Measurements from ENCODE around the gene ZFX.

ZFX gene

DNA sequence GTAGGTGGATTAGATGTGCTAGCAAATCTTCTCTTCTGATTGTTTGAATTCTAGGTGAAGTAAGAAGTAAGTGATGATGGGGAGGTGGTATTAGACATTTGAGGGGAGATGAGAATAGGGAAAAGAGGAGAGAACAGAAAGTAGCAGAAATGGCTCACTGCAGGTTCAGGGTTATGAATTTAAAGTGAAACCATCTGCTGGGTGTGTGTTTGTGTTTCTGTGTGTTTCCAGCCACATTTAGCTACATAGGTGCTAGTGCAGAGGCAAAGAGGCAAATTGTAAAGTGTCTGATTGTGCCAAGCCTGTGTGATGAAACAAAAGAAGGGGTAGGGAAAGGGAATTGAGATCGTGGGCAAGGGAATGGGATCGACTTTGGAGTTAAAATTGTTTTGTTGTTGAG, 50.6 kb downstream of the ZFX start:
- in situ Hi-C loops (cut with MboI; ENCODE audit: low sequenced_read_pairs) = no loop called here

DNA sequence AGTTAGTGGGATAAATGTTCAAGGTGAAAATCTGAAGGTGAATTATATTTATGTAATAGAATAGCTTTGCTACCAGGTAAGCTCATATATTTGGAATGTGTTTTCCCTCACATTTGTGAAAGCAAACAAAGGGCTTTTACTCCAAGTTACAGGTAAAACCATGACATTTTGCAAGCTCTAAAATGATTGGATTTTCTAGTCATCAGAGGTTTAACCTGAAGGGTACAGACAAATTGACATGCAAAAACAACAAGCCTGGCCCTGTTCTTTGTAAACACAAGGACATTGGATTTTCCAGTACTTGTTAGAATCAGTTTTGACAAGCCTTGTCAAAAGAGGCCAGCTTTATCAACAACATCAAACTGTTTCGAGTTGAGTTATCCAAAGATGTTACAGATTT, 51.7 kb downstream of the ZFX start:
- in situ Hi-C loops (cut with MboI; ENCODE audit: low sequenced_read_pairs) = no loop called here

DNA sequence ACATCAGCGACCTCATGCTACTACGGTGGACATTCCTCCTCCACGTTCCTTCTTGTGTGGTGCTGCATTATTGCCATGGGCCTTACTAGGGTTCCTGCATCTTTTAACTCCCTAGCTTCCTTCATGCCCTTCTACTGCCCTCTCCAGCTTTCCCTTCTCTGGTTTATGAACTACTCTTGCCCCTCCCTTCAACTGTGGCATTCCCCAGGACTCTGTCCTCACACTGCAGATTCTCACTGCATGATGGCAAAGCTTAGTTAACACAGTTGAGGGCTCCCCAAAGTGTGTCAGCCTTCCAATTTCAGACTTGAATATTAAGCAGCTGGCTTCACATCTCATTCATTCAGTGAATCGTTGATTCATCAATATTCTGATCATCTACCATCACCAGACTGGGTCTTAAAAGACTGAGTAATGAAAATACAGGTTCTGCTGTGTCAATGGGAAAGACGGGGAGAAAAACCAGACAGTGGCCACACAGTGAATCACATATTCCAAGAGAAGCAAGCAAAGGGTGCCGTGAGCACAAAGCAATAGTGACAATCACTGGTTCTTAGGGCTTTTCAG, 53.0 kb downstream of the ZFX start:
- in situ Hi-C loops (cut with MboI; ENCODE audit: low sequenced_read_pairs) = no loop called here

DNA sequence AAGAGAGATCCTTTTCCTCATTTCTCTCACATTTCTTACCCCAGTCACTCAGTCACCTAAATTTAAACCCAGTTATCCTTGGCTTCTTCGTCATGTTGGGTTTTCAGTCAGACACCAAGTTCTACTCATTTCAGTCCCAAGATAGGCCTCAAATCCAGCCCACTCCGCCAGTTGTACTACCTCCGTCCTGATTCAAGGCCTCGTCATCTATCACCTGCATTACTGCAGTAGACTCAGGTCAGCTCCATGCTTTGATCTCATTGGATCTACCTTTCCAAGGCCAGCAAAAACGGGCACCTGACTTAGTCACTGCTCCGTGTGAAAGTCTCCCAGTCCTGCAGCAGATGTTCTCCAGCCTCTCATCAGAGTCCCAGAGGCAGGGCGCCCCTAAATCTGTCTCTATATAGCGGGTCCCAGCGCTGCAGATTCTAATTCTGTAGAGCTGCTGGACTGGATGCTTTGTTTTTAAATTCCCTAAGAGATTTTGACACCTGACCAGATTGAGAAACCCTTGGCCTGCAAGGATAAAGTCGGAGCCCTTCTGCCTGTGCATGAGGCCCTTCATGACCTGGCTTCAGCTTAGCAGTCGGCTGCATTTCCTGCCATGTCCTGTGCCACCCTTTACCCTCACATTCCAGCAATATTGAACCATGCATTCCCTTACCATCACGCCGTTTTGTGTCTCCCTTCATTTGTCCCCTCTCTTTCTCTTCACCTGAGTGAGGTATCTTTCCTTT, 53.7 kb downstream of the ZFX start:
- in situ Hi-C loops (cut with MboI; ENCODE audit: low sequenced_read_pairs) = no loop called here

DNA sequence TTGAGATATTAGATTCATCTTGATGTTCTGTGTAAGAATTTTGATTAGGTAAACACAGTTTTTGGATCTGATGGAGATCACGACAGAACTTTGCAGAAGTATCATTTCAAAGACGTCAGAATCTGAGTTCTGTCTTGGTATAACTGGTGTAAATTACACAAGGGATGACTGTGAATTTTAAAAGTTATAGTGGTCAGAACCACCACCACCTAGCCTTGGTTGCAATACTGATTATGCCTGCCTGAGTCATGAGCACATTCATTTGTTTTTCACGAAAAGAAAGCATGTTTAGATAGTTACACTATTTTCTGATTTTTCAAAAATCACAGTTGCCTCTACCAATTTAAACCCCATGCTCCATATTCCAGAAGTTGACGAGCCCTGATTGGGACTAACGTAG, 54.8 kb downstream of the ZFX start:
- in situ Hi-C loops (cut with MboI; ENCODE audit: low sequenced_read_pairs) = no loop called here

DNA sequence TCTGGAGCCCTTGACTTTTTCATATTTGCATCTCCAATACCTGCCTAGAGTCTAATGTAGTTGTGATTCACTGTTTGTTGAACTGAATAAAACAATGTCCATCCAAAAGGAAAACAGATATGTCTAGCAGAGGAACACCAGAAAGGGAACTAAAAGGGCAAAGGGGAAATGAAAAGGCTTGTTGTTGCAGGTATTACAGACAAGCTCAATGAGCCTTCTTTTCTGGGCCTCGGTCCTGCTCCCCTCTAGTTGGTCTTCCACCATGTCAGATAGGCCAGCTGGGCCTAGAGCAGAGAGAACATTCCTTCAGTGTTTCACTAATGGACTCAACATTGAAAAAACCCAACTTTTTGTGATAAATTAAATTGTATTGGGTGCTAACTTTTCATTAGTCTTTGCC, 55.4 kb downstream of the ZFX start:
- in situ Hi-C loops (cut with MboI; ENCODE audit: low sequenced_read_pairs) = no loop called here

DNA sequence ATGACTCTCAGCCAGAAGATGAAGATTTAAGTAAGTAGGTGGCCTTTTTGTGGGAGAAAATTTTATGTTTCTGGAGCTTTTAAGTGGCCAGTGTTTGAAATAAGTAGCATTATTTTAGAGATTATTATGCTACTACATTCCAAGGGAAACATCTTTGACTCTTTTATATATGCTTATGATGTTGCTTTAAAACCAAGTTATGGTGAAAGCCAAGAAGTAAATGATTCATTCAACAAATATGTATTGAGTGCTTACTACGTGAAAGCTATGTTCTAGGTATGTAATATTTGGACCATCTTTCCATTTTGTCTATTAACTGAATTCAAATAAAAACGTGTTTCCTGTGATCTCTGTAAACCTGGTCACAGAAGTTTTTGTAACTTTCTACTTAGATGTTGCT, 58.3 kb downstream of the ZFX start:
- in situ Hi-C loops (cut with MboI; ENCODE audit: low sequenced_read_pairs) = no loop called here

DNA sequence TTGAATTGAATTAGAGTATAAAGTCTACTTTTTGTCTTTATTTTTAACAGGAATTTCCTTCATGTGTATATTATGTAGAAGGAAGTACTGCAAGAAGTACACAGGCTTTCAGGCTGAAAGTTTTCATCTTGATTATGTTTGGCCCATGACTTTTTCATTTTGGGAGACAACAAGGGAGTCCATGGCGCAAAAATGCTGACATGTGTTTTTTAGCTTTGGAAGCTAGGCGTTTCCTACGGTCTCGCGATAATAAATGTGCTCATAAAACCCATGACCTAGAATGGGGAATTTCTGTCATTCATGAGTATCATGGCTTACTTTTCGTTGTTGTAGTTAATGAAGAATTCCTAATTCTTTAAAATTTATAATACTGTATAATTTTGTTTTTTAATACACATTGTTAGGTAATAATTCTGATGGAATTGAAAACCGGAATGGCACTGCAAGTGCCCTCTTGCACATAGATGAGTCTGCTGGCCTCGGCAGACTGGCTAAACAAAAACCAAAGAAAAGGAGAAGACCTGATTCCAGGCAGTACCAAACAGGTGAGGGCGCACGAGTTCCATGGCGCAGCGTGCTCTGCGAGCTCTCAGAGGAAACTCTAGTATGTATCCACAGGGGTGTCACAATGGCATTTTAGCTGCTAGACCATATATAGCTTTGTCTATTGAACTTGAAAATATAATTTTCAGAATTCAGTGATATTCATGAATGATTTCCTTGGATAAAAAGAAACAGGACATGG, 59.1 kb downstream of the ZFX start:
- in situ Hi-C loops (cut with MboI; ENCODE audit: low sequenced_read_pairs) = no loop called here

DNA sequence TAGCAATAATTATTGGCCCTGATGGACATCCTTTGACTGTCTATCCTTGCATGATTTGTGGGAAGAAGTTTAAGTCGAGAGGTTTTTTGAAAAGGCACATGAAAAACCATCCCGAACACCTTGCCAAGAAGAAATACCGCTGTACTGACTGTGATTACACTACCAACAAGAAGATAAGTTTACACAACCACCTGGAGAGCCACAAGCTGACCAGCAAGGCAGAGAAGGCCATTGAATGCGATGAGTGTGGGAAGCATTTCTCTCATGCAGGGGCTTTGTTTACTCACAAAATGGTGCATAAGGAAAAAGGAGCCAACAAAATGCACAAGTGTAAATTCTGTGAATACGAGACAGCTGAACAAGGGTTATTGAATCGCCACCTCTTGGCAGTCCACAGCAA, 60.7 kb downstream of the ZFX start:
- in situ Hi-C loops (cut with MboI; ENCODE audit: low sequenced_read_pairs) = no loop called here

DNA sequence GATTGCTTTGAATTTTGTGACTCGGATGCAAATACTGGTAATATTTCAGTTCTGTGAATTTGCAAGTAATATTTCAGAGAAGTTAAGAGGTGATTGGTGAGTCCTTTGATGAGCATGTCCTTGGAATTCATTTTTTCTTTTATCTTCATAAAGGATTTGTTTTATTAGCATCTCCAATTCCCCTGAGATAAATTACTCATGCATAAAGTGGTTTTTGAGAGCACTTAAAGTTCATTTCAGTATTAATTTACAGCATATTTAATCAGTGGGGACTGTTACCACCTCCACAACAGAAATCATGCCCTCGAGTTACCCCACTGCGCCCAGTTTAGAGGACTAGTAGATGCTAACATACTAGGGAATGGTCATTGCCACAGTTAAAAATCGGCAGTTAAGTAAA, 65.0 kb downstream of the ZFX start:
- in situ Hi-C loops (cut with MboI; ENCODE audit: low sequenced_read_pairs) = no loop called here

DNA sequence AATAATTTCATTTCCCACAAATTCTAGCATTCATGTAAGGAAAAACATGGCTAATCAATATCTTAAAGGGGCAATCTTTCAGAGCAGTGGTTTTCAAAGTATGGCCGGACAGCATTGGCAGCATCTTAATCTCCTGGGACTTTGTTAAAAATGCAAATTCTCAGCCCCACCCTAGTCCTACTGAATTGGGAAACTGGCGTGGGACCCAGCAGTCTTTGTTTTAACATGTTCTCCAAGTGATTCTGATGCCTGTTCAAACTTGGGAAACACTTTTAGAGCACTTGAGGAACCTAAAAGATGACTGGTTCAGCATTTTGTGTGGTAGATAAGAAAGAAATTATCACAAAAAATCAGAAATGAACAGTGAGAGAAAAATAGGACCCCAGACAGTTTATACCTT, 65.7 kb downstream of the ZFX start:
- in situ Hi-C loops (cut with MboI; ENCODE audit: low sequenced_read_pairs) = no loop called here

DNA sequence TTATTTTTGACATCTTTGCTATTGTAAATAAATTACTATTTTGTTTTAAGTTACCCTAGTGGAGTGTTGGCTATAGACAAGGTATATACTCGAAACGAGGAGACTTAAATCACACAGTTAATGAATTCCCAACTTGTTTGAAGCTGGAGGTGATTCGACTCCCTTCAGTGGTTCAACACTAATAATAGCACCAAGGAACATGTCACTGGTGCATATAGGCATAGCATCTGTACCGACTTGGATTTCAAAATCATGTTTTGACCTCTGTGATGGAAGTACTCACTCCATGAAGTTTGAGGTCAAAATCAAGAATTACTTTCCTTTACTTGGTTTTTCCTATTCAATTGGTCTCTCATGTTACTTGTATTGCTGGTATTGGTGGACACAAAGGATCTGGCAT, 66.5 kb downstream of the ZFX start:
- in situ Hi-C loops (cut with MboI; ENCODE audit: low sequenced_read_pairs) = no loop called here

DNA sequence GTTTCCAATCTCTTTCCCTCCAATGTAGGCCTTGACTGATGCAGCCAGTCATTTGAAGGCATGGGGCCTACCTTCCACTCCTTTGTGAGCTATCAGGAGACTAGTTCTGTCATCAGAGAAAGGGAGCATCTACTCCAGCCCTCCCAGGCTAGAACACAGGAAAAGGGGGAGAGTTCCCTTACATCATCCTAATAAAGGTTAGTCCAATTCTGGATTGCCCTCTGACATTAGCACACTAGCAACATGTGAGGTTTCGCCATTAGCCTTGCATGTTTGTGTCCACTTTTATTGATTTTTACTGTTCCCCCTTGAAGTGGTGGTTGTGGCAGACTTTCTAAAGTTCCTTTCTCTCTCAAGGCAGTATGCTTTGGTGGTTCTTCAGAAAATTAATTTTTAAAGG, 67.3 kb downstream of the ZFX start:
- in situ Hi-C loops (cut with MboI; ENCODE audit: low sequenced_read_pairs) = no loop called here

DNA sequence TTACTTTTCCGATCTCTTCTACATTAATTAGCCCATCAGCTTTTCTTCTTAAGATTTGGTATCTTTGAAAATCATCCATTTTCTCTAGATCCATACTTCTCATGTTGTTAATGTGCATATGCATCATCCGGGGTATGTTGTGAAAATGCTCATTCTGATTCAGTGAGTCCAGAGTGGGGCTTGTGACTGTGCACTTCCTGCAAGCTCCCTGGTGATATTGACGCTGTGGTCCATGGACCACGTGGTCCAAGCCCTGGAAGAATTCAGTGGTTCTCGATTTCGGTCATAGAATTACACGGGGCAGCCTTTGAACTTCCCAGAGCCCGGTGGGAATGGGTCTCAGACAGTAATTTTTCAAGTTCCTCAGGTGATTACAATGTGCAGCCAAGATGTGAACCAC, 69.8 kb downstream of the ZFX start:
- in situ Hi-C loops (cut with MboI; ENCODE audit: low sequenced_read_pairs) = no loop called here

DNA sequence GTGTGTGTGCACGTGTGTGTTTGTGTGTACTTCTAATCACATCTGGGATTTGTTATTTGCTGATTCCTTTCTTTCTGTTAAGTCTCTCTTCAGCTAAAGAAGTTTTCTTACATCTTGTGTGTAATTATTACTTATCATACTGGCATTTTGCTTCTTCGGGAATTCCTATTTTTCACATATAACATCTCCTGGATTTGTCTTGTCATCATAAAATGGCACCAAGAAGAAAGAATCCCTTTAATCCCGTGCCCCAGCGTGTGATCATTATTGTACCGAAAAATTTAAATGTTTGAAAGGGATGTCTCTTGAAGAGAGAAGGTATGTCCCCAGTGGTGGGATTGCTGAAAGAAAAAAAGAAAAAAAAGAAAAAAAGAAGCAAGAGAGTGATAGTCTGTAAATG, 72.3 kb downstream of the ZFX start:
- in situ Hi-C loops (cut with MboI; ENCODE audit: low sequenced_read_pairs) = no loop called here

DNA sequence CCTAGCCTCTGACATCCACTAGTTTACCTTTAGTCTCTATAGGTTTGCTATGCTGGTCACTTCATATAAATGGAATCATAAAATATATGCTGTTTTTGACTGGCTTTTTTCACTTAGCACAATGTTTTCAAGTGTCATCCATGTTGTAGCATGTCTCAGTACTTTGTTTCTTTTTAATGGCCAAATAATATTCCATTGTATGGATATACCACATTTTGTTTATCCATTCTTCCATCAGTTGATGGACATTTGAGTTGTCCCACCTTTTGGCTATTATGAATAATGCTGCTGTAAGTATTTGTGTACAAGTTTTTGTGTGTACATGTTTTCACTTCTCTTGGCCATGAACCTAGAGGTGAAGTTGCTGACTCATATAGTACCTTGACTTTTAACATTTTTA, 75.7 kb downstream of the ZFX start:
- in situ Hi-C loops (cut with MboI; ENCODE audit: low sequenced_read_pairs) = no loop called here

DNA sequence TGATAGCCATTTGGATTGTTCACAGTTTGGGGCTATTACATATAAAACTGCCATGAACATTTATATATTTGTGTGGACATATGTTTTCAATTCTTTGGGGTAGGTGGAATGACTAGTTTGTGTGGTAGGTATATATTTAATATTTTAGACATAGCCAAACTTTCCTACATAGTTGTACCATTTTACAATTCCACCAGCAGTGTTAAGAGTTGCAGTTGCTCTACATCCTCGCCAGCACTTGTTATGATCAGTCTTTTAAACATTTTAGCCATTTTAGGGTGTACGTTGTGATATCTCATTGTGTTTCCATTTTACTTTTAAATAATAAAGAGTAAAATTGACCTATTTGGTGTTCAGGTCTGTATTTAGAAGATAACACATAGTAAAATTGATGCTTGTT, 76.6 kb downstream of the ZFX start:
- in situ Hi-C loops (cut with MboI; ENCODE audit: low sequenced_read_pairs) = no loop called here

DNA sequence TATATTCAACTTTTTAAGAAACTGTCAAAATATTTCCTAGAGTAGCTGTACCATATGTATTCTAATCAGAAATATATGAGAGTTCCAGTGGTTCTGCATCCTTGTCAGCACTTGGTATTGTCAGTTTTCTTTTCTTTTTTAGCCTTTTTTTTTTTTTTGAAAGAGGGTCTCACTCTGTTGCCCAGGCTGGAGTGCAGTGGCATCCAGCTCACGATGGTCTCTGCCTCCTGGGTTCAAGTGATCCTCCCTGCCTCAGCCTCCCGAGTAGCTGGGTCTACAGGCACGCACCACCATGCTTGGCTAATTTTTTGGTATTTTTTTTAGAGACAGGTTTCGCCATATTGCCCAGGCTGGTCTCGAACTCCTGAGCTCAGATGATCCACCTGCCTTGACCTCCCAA, 79.1 kb downstream of the ZFX start:
- in situ Hi-C loops (cut with MboI; ENCODE audit: low sequenced_read_pairs) = no loop called here

DNA sequence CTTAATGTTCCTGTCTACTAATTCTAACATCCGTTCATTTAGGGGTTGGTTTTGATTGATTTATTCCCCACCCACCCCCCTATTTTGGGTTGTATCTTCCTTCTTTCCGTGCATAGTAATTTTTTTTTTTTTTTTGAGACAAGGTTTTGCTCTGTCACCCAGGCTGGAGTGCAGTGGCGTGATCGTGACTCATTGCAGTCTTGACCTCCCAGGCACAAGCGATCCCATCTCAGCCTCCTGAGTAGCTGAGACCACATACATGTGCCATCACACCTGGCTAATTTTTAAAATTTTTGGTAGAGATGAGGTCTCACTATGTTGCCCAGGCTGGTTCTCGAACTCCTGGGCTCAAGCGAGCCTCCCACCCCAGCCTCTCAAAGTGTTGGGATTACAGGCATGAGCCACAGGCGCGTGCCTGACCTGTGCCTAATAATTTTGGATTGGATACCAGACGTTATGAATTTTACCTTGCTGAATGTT, 79.9 kb downstream of the ZFX start:
- in situ Hi-C loops (cut with MboI; ENCODE audit: low sequenced_read_pairs) = no loop called here

DNA sequence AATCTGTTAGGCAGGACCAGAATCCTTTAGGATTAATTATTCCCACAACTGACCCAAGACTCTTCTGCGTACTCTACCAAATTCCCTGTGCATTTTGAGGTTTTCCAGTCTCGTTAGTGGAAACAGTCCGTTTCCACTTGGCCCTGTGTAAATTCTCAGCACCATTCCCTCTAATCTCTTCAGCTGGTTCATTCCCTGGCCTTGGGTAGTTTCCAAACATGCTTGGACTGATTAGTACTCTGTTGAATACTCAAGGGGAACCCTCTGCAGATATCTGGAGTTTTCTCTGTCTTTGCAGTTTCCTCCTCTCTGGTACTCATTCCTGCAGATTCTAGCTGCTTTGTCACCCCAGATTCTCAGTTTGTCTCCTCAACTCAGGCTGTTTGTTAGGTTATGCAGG, 80.4 kb downstream of the ZFX start:
- in situ Hi-C loops (cut with MboI; ENCODE audit: low sequenced_read_pairs) = no loop called here

DNA sequence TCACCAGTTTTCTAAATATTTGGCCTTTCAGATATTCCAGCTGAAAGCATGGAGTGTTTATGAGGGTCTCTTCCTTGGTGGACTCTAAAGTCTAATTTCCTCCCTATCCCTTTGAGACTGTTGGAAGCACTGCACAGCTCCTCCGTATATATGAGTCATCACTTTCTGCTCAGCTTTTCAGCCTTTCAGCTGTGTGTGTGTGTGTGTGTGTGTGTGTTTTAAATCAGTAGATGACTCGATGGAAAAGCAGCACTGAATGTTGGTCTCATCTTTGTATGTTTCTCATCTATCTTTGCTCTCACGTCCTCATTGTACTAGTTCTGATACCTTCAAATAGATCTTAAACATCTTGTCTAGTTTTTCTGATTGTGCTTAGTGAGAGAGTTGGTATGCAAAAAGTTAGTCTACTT, 81.6 kb downstream of the ZFX start:
- in situ Hi-C loops (cut with MboI; ENCODE audit: low sequenced_read_pairs) = no loop called here

DNA sequence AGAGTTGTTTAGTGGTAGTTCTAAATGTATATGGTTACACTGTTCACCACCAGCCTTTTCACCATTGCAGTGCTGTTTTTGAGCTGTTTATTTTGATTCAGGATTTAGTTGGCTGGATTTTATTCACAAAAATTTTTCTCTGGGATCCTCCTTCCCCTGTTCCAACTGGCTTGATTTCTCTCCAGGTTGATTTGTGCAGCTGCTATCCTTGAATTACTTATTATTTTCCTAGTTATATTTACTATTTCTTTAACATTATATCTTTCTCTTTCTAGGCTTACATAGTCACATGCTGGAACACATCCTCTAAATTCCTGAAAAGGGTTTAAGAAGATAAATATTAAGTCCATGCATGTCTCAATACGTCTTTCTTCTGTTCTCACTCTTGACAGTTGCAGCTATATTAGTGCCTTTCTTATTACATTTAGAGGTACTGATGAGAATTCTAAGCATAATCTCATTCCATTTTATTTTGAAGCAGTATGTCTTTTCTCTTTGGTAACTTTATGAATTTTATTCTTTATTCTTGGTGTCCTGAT, 82.2 kb downstream of the ZFX start:
- in situ Hi-C loops (cut with MboI; ENCODE audit: low sequenced_read_pairs) = no loop called here

All from HL-60/S4 treated with phorbol 12-myristate 13-acetate at 8.2 ng/mL for 4 days and 3 days (cell line).